ENCODE measurements around the gene RIC3. TPM values are rescaled to one million over a fixed set of nuclear protein-coding genes. Genes with fewer than 3 reads are reported as not detected.
"Not testable (repeated sequence)": the region's sequence is repeated elsewhere in the genome, so short reads cannot be mapped to it uniquely, and the experiment has no call there.

Gene RIC3
- total RNA-seq, 1 donor from 2014 or later, result 3.2 TPM

DNA sequence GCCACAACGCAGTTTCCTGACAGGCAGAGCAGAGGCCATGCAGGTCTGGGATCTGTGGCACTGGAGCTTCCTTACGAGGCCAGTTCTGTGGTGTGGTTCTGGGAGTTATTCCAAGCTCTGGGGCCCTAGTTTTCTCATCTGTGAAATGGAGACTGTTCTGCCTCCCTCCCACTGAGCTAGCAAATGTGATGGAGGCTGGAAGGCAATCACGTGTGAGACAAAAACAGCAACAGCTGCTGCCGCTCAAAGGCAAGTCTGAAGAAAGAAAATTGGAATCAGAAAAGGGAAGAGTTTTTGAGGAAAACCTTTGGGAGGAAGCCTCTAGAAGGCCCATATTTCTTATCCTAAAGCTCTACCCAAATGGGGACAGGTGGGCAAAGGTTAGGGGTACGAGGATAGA lies 8.3 kb upstream of the RIC3 start:
- peaks cover 3% of the 10 kb centered on the region for H3K27me3 Mint-ChIP-seq (ENCODE audit: low read depth)
- no peaks in the 10 kb centered on the region for H3K9me3 Mint-ChIP-seq
- H3K36me3 Mint-ChIP-seq (ENCODE audit: low read depth), result no peaks in the 10 kb centered on the region
- H3K4me1 Mint-ChIP-seq (ENCODE audit: low read depth), result no peaks in the 10 kb centered on the region
- intact Hi-C loops (cut with micrococcal nuclease), result no loop called here
- H3K4me3 Mint-ChIP-seq (ENCODE audit: low read depth), result no peak overlapping the region
- no peak overlapping the region for H3K27ac Mint-ChIP-seq
- no peak for DNase-seq (ENCODE audit: low spot score)

DNA sequence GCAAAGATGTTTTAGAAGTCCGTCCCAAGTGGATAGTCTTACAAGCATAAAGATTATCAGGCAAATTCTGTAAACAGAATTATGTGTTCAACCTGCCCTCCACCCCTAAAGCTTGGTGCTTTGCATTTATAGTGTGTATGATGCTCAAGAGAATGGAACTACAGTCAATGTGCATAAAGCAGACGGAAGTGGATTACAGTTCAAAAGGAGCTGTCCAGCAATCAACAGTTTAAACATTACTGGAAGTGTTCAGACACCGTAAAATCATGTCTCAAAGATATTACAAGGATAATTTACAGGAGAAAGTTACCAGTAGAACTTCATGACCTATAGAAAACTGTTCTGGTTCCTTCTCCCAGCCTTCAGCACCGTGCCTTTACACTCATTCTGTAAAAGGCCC lies 1.0 kb downstream of the RIC3 start:
- no peak for DNase-seq (ENCODE audit: low spot score)
- no peak overlapping the region for H3K27ac Mint-ChIP-seq
- H3K4me3 Mint-ChIP-seq (ENCODE audit: low read depth), result peak overlapping the region; percentile 71
- H3K9me3 Mint-ChIP-seq, result no peaks in the 10 kb centered on the region
- peaks cover 9% of the 10 kb centered on the region for H3K4me1 Mint-ChIP-seq (ENCODE audit: low read depth)
- peaks cover 2% of the 10 kb centered on the region for H3K36me3 Mint-ChIP-seq (ENCODE audit: low read depth)
- peaks cover 32% of the 10 kb centered on the region for H3K27me3 Mint-ChIP-seq (ENCODE audit: low read depth)
- intact Hi-C loops (cut with micrococcal nuclease), result no loop called here

GRCh38 chr11:8164746-8165145 lies 4.1 kb downstream of the RIC3 start:
- intact Hi-C loops (cut with micrococcal nuclease), result no loop called here
- Mint-ChIP-seq H3K27me3 (ENCODE audit: low read depth) (peaks cover 30% of the 10 kb centered on the region), H3K4me3 (ENCODE audit: low read depth) (no peak overlapping the region), H3K27ac (no peak overlapping the region), H3K4me1 (ENCODE audit: low read depth) (peaks cover 9% of the 10 kb centered on the region), H3K36me3 (ENCODE audit: low read depth) (peaks cover 2% of the 10 kb centered on the region), H3K9me3 (no peaks in the 10 kb centered on the region)
- DNase-seq (ENCODE audit: low spot score), result no peak

GRCh38 chr11:8161627-8162304 lies 7.1 kb downstream of the RIC3 start:
- DNase-seq (ENCODE audit: low spot score); H3K27me3 Mint-ChIP-seq (ENCODE audit: low read depth); H3K4me1 Mint-ChIP-seq (ENCODE audit: low read depth); H3K27ac Mint-ChIP-seq; H3K36me3 Mint-ChIP-seq (ENCODE audit: low read depth); H3K4me3 Mint-ChIP-seq (ENCODE audit: low read depth); H3K9me3 Mint-ChIP-seq; intact Hi-C loops (cut with micrococcal nuclease): not testable (repeated sequence)

- Mint-ChIP-seq H3K27me3 (ENCODE audit: low read depth) (no peaks in the 10 kb centered on the region), H3K9me3 (no peaks in the 10 kb centered on the region), H3K36me3 (ENCODE audit: low read depth) (no peaks in the 10 kb centered on the region), H3K4me3 (ENCODE audit: low read depth) (no peak overlapping the region), H3K4me1 (ENCODE audit: low read depth) (no peaks in the 10 kb centered on the region), H3K27ac (no peak overlapping the region)
- intact Hi-C loops (cut with micrococcal nuclease), result no loop called here
- no peak for DNase-seq (ENCODE audit: low spot score)
These were observed 11.9 kb downstream of the RIC3 start for GRCh38 chr11:8156877-8157276.

- H3K9me3 Mint-ChIP-seq, result no peaks in the 10 kb centered on the region
- no peak for DNase-seq (ENCODE audit: low spot score)
- intact Hi-C loops (cut with micrococcal nuclease), result no loop called here
- H3K27me3 Mint-ChIP-seq (ENCODE audit: low read depth), result no peaks in the 10 kb centered on the region
- H3K36me3 Mint-ChIP-seq (ENCODE audit: low read depth), result no peaks in the 10 kb centered on the region
- no peak overlapping the region for H3K4me3 Mint-ChIP-seq (ENCODE audit: low read depth)
- H3K27ac Mint-ChIP-seq, result no peak overlapping the region
- no peaks in the 10 kb centered on the region for H3K4me1 Mint-ChIP-seq (ENCODE audit: low read depth)
These were observed 19.1 kb downstream of the RIC3 start for GRCh38 chr11:8149726-8150125.

DNA sequence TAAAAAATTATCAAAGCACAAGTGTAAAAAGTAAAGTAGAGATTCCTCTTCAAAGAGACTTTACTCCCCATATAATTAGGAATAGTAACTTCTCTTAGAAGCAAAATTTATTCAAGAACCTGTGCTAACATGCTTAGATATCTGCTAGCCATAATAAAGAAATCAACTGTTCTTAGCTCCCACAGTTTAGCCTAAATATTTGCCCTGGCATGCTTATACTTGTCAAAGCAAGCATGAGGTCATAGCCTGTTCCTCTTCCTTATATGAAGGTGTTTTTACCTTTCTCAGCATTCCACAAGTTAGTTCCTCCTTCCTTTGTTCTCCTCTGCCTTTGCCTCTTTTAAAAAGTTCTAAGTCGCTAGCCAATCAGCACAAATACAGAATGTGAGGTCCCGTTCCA lies 30.3 kb downstream of the RIC3 start:
- Mint-ChIP-seq H3K27me3 (ENCODE audit: low read depth) (no peaks in the 10 kb centered on the region), H3K27ac (no peak overlapping the region), H3K4me1 (ENCODE audit: low read depth) (no peaks in the 10 kb centered on the region), H3K9me3 (no peaks in the 10 kb centered on the region), H3K36me3 (ENCODE audit: low read depth) (peaks cover 3% of the 10 kb centered on the region), H3K4me3 (ENCODE audit: low read depth) (no peak overlapping the region)
- no peak for DNase-seq (ENCODE audit: low spot score)
- intact Hi-C loops (cut with micrococcal nuclease), result no loop called here

- intact Hi-C loops (cut with micrococcal nuclease), result no loop called here
- no peaks in the 10 kb centered on the region for H3K9me3 Mint-ChIP-seq
- no peak overlapping the region for H3K27ac Mint-ChIP-seq
- H3K27me3 Mint-ChIP-seq (ENCODE audit: low read depth), result no peaks in the 10 kb centered on the region
- no peaks in the 10 kb centered on the region for H3K4me1 Mint-ChIP-seq (ENCODE audit: low read depth)
- no peak overlapping the region for H3K4me3 Mint-ChIP-seq (ENCODE audit: low read depth)
- no peaks in the 10 kb centered on the region for H3K36me3 Mint-ChIP-seq (ENCODE audit: low read depth)
- no peak for DNase-seq (ENCODE audit: low spot score)
These were observed 41.4 kb downstream of the RIC3 start for GRCh38 chr11:8127447-8127846.

DNA sequence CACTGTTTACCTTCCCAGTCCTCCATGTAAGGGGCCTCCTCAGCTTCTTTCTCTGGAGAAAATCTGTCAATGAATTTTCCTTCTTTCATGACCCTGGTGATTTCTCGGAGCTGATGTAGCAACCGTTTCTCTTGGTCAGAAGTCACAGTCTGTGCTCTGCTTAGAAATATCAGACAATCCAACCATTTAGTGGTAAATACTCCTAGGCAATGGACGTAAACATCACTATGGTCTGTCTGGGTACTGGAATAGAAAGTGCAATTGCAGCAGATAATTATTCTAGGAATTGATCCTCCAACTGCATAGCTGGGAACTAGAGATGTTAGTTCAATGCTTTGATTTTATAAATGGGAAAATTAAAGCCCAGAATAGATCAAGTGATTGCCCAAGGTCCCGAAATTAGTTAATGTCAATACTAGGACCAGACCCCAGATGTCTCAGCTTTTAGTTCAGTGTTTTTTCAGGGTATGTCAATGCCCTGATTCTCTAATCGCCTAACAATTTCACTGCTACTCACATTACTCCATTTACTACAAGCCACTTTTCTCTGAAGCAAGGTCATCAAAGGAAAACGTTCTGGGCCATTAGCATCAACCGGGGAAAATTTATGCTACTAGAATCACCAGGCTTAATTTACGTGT lies 42.1 kb downstream of the RIC3 start:
- no peaks in the 10 kb centered on the region for H3K27me3 Mint-ChIP-seq (ENCODE audit: low read depth)
- no peaks in the 10 kb centered on the region for H3K9me3 Mint-ChIP-seq
- no peaks in the 10 kb centered on the region for H3K4me1 Mint-ChIP-seq (ENCODE audit: low read depth)
- DNase-seq (ENCODE audit: low spot score), result no peak
- H3K27ac Mint-ChIP-seq, result no peak overlapping the region
- intact Hi-C loops (cut with micrococcal nuclease), result no loop called here
- no peak overlapping the region for H3K4me3 Mint-ChIP-seq (ENCODE audit: low read depth)
- no peaks in the 10 kb centered on the region for H3K36me3 Mint-ChIP-seq (ENCODE audit: low read depth)

GRCh38 chr11:8122173-8122764 lies 46.6 kb downstream of the RIC3 start:
- Mint-ChIP-seq H3K36me3 (ENCODE audit: low read depth) (no peaks in the 10 kb centered on the region), H3K27ac (no peak overlapping the region), H3K27me3 (ENCODE audit: low read depth) (no peaks in the 10 kb centered on the region), H3K4me3 (ENCODE audit: low read depth) (no peak overlapping the region), H3K9me3 (no peaks in the 10 kb centered on the region), H3K4me1 (ENCODE audit: low read depth) (no peaks in the 10 kb centered on the region)
- intact Hi-C loops (cut with micrococcal nuclease), result no loop called here
- DNase-seq (ENCODE audit: low spot score), result no peak

DNA sequence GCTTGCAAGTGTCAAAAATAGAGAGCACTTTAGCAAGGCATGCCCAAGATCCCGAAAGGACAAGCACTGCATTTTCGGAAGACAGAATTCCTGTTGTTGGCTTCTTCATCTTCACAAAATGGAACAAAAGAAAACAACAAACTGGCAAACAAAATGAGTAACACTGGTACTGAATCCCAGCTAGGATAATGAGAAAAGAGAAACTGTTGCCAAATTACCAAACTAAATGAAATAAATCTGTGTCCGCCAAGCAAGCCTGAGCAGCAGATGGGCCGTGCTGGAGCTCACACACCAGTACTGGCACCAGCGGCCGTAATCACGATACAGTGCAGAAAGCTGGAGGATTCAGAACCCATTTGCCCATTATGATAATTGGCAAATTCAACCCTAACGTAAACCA lies 57.2 kb downstream of the RIC3 start:
- peaks cover 8% of the 10 kb centered on the region for H3K9me3 Mint-ChIP-seq
- intact Hi-C loops (cut with micrococcal nuclease), result no loop called here
- no peak for DNase-seq (ENCODE audit: low spot score)
- no peaks in the 10 kb centered on the region for H3K4me1 Mint-ChIP-seq (ENCODE audit: low read depth)
- no peak overlapping the region for H3K4me3 Mint-ChIP-seq (ENCODE audit: low read depth)
- no peaks in the 10 kb centered on the region for H3K27me3 Mint-ChIP-seq (ENCODE audit: low read depth)
- no peaks in the 10 kb centered on the region for H3K36me3 Mint-ChIP-seq (ENCODE audit: low read depth)
- no peak overlapping the region for H3K27ac Mint-ChIP-seq

DNA sequence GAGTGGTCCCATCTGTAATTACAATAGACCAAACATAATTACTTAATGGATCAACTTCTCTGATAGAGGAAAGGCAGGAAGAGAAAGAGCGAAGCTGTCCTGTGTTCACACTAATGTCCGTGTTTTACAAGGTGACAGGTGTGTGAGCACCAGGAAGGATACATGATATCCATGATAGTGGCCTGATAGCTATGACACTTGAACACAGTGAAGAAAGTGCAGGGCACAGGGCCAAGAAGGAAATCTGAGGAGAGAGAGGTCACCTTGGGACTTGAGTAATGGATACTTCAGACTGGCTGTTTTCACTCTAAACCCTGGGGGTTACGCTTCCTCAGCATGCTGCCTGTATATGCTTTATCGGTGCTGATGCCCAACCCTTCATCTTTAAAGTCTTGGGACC lies 58.4 kb downstream of the RIC3 start:
- Mint-ChIP-seq H3K27ac (no peak overlapping the region), H3K4me1 (ENCODE audit: low read depth) (no peaks in the 10 kb centered on the region), H3K27me3 (ENCODE audit: low read depth) (no peaks in the 10 kb centered on the region), H3K4me3 (ENCODE audit: low read depth) (no peak overlapping the region), H3K36me3 (ENCODE audit: low read depth) (no peaks in the 10 kb centered on the region), H3K9me3 (peaks cover 8% of the 10 kb centered on the region)
- no peak for DNase-seq (ENCODE audit: low spot score)
- intact Hi-C loops (cut with micrococcal nuclease), result no loop called here

DNA sequence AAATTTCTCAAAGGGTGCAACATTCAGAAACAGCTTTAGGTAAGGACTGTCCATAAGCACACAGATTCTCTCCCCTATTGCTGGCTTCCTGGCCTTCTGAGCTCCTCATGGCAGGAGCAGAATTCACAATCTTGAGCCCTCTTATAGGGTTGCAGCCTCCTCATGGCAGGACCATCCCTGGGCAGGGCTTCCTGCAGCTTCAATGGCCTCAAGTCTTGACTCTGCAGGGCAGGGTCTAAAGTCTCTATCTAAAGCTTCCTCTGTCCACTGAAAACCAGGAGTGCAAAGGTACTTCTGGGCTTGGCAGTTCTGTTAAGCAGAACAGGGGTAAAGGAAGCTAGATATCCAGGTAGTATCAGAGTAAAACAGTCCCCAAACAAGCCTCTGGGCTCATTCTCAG lies 59.1 kb downstream of the RIC3 start:
- H3K36me3 Mint-ChIP-seq (ENCODE audit: low read depth), result no peaks in the 10 kb centered on the region
- no peaks in the 10 kb centered on the region for H3K4me1 Mint-ChIP-seq (ENCODE audit: low read depth)
- no peaks in the 10 kb centered on the region for H3K27me3 Mint-ChIP-seq (ENCODE audit: low read depth)
- intact Hi-C loops (cut with micrococcal nuclease), result no loop called here
- DNase-seq (ENCODE audit: low spot score), result no peak
- H3K4me3 Mint-ChIP-seq (ENCODE audit: low read depth), result no peak overlapping the region
- H3K9me3 Mint-ChIP-seq, result peaks cover 3% of the 10 kb centered on the region
- H3K27ac Mint-ChIP-seq, result no peak overlapping the region
